Neural cell (in vitro differentiated cells): ENCODE results near the gene MAP3K5.

Source experiments
- EZH2 ChIP-seq: fragments of 200-600, 300-800 bp; shearing (Covaris generic), sonication (generic); IDR thresholded peaks from 2 replicates; pipeline ENCODE4 v1.6.1; 2014; ENCODE audit warnings: antibody characterized with exemption, low read length, borderline replicate concordance, mild to moderate bottlenecking; ENCODE audit not compliant: insufficient read depth, poor library complexity, severe bottlenecking
- POLR2AphosphoS5 ChIP-seq: IDR thresholded peaks from 2 replicates; pipeline ENCODE4 v1.6.1; 2012
- RAD21 ChIP-seq: fragments of 450-650 bp; conservative IDR thresholded peaks from 2 replicates; pipeline ENCODE4 v1.6.1; 2014; ENCODE audit warnings: antibody characterized with exemption, mild to moderate bottlenecking, moderate library complexity
- TF ChIP-seq, protein P1 (sequence below): fragments of 450-650 bp; IDR thresholded peaks from 2 replicates; pipeline ENCODE4 v1.5.1; 2014; ENCODE audit warnings: antibody characterized with exemption, mild to moderate bottlenecking, moderate library complexity; ENCODE audit not compliant: poor library complexity, severe bottlenecking

DNA sequence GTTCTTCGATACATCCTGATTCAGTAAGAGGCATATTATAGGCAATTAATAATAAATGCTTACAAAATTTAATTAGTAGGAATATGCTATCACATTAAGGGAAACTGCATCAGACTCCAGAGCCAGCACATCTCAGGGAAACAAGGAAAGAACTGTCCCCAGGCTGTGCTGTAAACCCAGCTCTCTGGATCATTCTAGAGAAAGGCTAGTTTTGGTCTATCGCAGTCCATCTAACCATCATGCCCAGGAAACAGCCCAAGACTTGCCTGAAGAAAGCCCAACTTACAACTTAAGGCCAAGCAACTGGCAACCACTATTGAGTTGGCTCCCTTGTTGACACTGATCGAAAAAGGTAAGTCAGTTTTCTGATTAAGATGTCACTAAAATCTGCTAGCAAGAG is 11.3 kb downstream of the MAP3K5 start:
- TF ChIP-seq, protein P1, sequence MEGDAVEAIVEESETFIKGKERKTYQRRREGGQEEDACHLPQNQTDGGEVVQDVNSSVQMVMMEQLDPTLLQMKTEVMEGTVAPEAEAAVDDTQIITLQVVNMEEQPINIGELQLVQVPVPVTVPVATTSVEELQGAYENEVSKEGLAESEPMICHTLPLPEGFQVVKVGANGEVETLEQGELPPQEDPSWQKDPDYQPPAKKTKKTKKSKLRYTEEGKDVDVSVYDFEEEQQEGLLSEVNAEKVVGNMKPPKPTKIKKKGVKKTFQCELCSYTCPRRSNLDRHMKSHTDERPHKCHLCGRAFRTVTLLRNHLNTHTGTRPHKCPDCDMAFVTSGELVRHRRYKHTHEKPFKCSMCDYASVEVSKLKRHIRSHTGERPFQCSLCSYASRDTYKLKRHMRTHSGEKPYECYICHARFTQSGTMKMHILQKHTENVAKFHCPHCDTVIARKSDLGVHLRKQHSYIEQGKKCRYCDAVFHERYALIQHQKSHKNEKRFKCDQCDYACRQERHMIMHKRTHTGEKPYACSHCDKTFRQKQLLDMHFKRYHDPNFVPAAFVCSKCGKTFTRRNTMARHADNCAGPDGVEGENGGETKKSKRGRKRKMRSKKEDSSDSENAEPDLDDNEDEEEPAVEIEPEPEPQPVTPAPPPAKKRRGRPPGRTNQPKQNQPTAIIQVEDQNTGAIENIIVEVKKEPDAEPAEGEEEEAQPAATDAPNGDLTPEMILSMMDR = no peak
- TF ChIP-seq EZH2 (no peak), RAD21 (no peak), POLR2AphosphoS5 (no peak)
